HG03066 (cell line): ENCODE data around the gene ACTL8.

Experiments used
- ATAC-seq: cut with Tn5 transposase; IDR thresholded peaks from one replicate; pipeline ENCODE4 v1.9.1; 2021; ENCODE audit warnings: low read depth; ENCODE audit not compliant: unreplicated experiment

ACTL8 gene

DNA sequence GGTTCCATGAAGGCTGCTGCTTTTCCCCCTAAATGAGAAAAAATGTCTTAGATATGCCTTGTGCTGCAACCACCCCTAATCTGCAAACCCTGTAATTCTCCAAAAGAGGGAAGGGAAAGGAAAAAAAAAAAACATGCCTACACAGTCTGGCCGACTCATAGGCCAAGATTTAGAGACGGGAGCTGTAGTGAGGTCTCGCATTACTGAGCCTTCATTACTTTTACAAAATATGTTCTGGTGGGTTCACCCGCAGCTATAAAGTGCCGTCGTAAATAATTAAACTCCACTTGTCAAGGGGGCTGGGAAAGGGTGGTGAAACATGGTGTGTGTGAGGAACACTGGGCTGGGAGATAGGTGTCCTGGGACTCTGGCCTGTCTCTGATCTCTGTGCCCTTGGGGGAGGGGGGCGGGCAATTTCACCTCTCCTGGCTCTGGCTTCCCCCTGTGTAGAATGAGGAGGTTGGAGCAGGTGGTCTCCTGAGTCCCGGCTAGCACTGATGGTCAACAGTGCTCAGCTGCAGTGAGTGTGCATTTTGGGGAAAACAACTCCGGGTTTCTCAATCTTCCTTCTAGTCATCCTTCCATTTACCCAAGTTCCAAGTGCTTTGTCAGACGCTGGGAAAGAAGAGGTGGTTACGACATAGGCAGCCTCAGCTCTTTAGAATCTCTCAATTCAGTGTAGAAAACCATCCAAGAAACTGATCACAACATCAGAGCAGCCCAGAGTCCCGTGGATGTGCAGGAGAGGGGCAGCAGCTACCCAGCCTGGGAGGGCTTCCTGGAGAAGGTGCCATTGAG, 82.3 kb downstream of the ACTL8 start:
- no peak for ATAC-seq

GRCh38 chr1:17839641-17840196, 84.6 kb downstream of the ACTL8 start:
- ATAC-seq, result no peak

GRCh38 chr1:17841944-17842343, 86.8 kb downstream of the ACTL8 start:
- no peak for ATAC-seq

DNA sequence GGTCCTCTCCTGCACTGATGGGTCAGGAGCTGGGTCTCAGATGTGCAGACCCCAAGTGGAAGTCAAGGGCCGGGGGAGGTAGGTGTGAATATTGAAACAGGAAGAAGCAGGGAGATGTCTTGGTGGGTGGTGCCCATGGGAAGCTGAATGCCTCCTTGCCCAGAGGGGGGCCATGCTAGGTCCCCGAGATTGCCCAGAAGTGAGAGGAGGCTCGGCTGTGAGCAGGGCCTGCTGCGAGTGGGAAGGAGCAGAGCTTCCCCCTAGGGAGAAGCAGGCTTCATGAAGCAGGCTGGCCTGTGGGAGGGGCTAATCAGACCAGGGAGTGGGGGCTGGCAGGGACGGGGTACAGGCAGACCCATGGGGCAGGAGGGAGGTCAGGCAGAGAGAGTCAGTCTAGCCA, 87.6 kb downstream of the ACTL8 start:
- no peak for ATAC-seq

DNA sequence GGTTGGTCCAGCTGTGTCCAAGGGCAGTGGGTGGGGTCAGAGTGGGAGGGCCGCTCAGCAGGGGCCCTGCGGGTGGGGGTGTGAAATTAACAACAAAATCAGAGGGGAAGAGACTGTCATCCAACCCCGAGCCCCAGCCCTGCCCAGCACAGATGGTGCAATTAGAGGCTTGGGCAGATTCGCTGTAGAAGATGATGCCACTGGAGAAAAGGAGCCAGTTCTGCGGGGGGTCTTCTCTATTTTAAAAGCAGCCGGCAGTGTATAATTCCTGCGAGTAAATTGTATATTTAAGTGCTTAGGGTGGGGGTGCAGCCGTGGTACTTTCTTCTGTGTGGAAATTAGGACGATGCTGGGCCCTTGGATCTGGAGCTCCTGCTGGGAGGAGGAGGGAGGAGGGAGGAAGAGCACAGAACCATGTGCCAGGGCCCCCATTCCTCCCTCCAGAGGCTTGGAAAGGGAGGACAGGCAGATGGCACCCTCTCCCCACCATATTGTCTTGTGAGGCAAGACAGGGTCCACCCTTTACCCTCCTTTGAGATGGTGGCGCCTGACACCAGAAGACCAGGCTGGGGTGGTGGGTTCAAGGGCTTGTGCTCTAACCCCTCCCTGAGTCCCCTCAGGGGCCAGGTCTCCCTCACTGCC, 89.2 kb downstream of the ACTL8 start:
- ATAC-seq, result no peak

- no peak for ATAC-seq
Measured at GRCh38 chr1:17845583-17845982, 90.5 kb downstream of the ACTL8 start.

DNA sequence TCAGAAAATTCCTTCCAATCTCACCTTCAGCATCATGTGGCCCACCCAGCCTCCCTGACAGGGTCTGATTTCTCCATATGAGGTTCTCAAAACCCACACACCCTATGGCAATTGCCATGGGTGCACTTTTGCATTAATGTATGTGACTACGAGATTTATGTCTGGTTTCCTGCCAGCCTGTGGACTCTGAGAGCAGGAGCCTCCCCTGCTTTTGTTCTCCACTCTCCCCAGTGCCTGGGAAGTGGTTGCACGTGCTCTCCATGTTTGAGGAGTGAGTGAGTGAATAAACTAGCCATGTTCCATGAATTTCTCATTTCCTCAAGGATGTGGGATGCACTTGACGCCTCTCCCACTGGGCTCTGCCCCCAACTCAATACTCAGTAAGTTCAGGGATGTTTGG, 91.2 kb downstream of the ACTL8 start:
- no peak for ATAC-seq

DNA sequence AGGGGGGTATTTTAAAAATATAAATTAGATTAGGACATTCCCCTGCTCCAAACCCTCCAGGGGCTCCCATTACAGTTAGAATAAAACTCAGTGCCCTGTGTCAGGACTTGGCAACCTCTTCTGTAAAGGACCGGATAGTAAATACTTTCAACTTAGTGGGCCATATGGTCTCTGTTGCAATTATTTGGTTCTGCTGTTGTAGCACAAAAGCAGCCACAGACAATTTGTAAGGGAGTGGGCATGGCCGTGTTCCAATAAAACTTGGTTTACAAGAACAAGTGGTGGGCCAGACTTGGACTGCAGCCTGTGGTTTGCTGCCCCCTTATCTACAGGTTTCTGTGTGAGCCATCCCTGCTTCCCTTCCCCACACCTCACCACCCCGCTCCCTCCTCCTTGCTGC, 92.0 kb downstream of the ACTL8 start:
- no peak for ATAC-seq

DNA sequence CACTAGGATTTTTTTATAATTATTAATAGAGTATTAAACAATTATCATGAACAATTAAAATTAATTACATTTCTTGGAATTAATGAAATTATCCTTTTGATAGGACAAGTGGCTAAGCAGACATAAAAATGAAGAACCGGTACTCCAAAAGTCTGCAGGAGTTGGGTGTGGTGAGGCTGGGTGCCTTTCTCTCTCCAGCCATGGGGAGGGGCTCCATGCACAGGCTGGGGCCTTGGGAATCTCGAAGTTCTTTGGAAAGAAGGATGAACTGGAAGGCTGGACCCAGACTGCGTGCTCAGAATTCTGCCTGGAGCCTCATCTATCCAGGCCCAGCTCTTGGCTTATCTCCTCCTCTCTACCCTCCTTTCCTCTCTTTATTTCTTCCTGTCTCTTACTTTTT, 94.1 kb downstream of the ACTL8 start:
- ATAC-seq, result no peak

GRCh38 chr1:17851056-17851455, 95.9 kb downstream of the ACTL8 start:
- no peak for ATAC-seq

DNA sequence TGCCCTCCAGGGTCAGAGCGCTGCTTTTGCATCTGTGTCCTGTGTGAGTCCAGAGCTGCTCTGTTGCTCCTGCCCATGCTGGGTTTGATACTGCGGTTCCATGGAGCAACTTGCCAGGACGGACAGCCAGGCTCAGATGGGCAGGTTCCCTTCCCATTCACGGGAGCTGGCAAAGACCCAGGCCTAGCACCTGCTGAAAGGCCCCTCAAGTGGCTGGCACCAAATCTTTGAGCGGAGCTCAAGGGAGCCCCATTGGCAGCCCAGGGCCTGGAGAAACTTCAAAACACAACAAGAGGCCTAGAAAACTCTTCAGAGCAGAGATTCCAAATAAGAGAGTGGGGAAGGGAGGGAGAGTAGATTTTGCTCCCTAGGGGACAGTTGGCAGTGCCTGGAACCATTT, 97.2 kb downstream of the ACTL8 start:
- ATAC-seq, result no peak

DNA sequence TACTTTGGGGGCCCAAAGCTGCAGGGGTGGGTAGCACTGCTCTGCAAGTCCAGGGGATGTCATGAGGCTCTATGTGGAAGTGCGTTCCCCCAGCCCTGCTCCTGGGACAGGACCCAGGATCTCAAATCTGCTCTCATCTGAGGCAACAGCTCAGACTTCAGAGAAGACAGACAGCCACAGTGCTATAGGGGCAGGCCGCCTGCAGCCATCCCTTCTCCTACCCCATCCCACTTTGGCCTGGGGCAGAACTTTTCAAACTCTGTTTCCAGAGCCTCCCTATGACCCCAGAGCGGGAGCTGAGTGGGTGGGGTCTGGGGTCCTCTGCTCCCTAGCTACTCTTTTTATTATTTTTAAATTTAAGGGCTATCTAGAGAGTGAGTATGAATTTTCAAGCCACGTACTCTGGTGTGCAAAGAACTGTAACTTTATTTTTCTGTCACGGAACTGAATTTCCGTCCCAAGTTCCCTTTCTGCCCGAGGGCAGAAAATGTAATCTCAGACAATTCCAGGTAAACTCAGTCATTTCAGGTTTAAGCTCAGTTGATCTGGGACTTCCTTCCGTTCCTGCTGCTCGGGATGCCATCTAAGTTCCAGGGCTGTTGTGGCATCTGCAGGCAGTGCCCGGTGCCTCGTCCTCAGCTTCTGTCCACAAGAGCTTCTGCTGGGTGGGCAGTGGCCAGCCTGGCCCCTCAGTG, 98.3 kb downstream of the ACTL8 start:
- ATAC-seq, result no peak

DNA sequence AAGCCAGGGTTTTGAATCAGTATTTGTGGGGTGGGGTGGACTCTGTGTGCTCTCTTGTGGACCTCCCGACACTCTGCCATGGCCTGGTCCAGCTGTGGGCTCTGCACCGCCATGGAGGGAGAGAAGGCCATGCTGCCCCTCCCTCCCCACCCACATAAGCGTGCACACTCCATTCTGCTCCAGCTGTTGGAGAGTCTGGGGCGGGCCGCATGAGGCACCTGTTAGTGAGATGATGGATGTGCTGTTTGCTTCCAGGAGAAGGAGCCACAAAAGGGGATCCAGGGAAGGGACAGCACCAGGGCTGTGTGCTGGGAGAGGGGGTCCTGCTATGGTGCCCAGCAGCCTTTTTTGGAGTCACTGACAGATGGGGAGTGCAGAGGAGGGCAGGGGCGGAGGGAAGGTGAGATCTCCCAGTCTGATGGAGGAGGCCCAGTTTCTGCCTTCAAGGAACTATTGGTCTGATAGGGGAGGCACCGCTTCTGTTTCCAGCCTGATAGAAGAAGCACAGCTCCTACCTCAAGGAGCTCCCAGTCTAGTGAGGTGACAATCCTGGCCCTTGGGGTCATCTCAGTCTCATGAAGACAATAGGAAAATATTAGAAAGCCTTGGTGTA, 101.5 kb downstream of the ACTL8 start:
- ATAC-seq, result no peak

DNA sequence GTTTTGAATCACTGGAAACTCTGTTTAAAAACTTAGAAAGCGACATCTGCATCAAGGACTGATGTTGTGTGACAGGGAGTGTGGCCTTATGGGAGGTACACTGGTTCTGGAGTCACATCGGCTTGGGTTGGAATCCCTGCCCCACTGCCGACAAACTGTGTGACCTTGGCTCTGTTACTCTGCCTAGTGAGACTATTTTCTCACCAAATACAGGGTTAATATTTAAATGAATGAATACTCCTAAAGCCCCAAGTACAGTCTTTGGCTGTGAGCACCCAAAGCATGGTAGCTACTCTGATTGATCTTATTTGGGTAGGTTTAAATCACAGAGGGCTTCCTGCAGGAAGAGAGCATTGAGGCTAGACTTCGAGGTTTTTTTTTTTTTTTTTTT, 102.0 kb downstream of the ACTL8 start:
- no peak for ATAC-seq

GRCh38 chr1:17857996-17858395, 102.9 kb downstream of the ACTL8 start:
- ATAC-seq, result no peak

GRCh38 chr1:17860812-17861211, 105.7 kb downstream of the ACTL8 start:
- ATAC-seq, result no peak

- no peak for ATAC-seq
Measured at GRCh38 chr1:17861685-17862084, 106.6 kb downstream of the ACTL8 start.

DNA sequence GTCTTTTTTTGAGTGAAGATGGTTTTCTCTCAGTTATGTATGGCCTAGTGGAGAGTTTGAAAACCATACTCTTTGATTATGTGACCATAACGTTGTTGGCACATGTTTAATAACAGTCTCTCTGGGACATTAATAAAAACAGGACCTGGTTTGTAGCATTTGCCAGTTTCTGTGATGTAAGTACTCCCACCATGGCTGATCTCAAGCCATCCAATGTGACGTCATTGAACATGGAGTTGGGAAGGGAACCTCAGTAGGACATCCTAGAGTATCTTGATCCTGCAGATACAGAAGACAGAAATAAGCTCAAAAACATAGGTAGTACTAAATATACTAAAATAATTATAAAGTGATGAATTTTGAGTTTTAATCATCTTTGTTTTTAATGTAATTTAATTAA, 107.0 kb downstream of the ACTL8 start:
- ATAC-seq, result no peak

DNA sequence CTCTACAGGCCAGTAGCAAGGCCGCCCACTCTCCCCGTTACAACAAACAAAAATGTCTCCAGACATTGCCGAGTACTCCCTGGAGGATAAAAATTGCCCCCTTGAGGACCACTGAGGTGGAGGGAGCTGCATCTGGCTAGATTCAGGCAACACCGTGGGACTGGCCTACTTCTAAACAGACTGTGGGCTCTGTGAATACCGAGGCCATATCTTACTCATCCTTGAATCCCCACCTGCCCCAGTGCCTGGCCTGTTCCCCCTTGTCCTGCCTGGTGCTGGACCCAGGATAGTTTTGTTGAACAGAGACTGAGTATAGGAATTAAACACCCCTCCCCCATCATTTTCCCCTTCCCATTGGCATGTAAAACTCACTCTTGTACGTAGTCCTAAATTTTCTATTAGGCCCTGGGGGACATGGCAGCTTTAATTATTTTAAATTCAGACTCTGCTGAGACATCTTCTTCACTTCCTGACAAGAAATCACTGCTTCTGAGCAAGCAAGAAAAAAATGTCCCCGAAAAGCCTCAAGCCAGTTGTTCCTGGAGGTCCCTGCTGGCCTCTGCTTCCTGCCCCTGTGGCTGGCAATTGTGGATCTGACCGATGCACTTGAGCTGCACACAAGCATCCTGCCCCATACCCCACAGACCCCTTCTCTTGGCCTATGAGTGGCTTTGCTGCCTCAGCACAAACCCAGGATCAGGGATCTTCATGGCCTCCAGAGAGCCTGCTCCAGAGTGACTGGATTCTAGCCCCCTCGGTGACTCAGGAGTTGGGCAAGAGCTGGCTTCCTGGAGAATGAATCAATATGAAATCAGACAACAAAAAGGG, 111.0 kb downstream of the ACTL8 start:
- no peak for ATAC-seq

- no peak for ATAC-seq
Measured at GRCh38 chr1:17866740-17867029, 111.6 kb downstream of the ACTL8 start.
